GM03348 (cell line): ENCODE measurements around the gene N4BP2.
"Not testable (repeated sequence)": the region's sequence is repeated elsewhere in the genome, so short reads cannot be mapped to it uniquely, and the experiment has no call there.

Experiments used
- DNase-seq: peaks from one replicate; pipeline ENCODE4 v3.0.0; 2012; ENCODE audit warnings: low spot score

Gene N4BP2

DNA sequence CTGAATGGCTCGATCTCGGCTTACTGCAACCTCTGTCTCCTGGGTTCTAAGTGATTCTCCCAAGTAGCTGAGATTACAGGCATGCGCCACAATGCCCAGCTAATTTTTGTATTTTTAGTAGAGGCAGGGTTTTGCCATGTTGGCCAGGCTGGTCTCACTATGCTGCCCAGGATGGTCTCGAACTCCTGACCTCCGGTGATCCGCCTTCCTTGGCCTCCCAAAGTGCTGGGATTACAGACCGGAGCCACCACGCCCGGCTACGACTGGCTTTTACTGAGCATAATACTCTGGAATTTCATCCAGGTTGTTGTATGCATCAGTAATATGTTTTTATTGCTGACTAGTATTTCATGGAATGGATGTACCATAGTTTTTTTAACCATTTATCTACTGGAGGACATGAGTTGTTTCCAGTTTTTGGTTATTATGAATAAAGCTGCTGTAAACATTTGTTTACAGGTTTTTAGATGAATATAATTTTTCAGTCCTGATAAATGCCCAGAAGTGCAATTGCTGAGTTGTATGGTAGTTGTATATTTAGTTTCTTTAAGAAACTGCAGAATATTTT lies 31.2 kb downstream of the N4BP2 start:
- no peak for DNase-seq

DNA sequence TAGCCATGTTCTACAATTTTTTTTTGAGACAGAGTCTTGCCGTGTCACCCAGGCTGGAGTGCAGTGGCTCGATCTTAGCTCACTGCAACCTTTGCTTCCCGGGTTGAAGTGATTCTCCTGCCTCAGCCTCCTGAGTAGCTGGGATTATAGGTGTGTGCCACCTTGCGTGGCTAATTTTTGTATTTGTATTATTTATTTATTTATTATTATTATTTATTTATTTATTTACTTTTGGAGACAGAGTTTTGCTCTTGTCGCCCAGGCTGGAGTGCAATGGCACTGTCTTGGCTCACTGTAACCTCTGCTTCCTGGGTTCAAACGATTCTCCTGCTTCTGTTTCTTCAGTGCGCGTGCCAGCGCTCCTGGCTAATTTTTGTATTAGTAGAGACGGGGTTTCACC lies 36.8 kb downstream of the N4BP2 start:
- DNase-seq: not testable (repeated sequence)

DNA sequence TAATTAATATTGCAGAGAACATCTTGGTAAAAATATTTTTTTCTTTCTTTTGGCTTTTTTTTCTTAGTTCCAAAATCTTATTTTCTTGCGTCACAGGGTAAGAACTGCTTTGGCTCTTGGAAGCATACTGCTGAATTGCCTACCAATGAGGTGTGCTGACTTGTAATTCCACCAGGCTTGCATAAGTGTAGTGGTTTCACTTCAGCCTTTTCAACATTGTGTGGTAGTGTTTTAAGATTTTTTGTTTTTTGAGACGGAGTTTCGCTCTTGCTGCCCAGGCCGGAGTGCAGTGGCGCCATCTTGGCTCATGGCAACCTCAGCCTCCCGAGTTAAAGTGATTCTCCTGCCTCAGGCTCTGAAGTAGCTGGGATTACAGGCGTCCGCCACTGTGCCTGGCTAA lies 42.4 kb downstream of the N4BP2 start:
- DNase-seq: no peak

DNA sequence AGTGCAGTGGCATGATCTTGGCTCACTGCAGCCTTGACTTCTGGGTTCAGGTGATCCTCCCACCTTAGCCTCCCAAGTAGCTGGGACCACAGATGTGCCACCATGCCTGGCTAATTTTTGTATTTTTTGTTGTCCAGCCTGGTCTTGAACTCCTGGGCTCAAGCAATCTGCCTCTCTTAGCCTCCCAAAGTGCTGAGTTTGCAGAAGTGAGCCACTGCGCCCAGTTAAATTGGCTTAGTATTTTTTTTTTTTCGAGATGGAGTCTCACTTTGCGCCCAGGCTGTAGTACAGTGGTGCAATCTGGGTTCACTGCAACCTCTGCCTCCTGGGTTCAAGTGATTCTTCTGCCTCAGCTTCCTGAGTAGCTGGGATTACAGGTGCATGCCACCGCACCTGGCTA lies 50.5 kb downstream of the N4BP2 start:
- DNase-seq: not testable (repeated sequence)

DNA sequence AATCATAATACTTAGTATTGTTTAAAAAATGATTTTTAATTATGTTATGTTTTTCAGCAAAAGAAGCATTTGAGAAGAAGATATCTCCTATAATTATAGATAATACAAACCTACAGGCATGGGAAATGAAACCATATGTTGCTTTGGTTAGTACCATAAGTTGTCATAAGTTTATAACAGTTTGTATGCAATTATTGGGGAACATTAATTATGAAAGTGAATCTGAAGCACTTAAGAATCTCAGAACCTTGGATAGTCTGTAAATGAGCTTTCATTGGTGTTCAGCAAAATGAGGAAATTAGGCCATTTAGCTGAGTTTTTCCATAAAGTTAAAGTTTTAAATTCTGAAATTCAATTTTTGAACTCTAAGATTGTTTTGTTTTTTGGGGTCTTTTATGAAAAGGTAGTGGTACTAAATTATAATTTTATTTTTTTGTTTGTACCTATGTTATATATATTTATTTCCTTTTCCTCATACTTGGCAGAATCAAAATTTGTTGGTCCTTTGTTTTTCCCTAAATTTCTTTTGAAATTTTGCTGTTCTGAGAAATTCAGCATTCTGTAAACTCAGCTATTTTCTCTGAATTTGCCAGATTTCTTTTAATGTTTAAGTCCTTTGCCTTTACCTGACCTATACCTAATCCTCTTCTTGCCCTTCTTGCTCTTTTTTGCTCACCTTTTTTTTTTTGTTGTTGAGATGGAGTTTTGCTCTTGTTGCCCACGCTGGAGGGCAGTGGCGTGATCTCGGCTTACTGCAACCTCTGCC lies 55.6 kb downstream of the N4BP2 start:
- DNase-seq: no peak

DNA sequence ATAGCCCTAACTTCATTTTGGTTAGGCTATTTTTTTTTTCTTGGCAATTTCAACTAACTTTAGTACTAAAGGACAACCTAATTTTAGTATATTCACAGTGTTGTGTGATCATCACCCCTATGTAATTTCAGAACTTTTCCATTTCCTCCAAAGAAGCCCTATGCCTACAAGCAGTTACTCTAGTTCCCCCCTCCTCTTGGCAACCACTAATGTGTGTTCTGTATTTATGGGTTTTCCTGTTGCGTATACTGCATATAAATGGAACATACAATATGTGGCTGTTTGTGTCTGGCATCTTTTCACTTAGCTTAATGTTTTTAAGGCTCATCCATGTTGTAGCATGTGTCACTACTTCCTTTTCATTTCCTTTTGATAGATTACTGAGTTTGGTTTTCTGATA lies 57.6 kb downstream of the N4BP2 start:
- no peak for DNase-seq

DNA sequence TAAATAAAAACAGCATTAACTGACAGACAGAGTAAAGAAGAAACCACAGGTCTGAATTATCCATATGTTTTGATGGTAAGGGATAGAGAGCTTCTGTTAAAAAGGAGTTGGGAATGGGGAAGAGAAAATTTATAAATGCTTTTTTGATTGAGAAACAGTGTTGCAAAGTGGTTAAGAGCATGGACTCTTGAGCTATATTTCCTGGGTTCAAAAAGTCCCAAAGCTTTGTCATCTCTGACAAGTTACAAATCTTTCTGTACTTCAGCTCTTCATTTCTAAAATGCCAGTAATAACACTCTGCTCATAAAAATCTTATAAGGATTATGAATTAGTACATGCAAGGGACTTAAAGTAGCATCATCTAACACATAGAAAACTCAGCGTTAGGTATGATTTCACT lies 62.2 kb downstream of the N4BP2 start:
- DNase-seq: no peak

DNA sequence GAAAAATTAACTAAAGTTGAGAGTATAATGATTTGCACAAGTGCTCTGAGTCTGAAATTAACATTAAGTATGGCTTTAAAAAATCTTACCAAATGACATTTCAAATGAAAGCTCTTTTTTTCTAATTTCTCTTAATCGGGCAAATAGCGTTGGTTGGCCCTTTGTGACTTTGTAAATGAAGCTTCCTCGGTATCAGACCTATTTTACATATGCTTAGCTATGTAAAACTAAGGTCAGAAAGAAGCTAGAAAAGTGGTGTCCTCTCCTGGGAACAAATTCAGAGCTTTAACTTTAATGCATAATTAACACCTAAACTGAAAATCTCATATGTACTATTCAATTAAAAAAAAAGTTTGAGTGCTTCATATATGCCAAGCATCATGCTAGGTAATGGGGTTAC lies 62.7 kb downstream of the N4BP2 start:
- no peak for DNase-seq

DNA sequence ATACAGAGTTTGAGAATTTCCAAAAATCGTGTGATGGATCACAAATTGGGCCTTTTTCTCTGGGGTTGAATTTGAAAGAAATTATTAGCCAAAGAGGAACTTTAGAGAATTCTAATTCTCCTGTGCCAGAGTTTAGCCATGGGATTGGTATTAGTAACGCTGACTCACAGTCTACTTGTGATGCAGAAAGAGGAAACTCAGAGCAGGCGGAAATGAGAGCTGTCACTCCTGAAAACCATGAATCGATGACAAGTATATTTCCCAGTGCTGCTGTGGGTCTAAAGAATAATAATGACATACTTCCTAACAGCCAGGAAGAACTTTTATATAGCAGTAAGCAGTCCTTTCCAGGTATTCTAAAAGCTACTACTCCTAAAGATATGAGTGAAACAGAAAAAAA lies 64.9 kb downstream of the N4BP2 start:
- DNase-seq: peak; percentile 71

DNA sequence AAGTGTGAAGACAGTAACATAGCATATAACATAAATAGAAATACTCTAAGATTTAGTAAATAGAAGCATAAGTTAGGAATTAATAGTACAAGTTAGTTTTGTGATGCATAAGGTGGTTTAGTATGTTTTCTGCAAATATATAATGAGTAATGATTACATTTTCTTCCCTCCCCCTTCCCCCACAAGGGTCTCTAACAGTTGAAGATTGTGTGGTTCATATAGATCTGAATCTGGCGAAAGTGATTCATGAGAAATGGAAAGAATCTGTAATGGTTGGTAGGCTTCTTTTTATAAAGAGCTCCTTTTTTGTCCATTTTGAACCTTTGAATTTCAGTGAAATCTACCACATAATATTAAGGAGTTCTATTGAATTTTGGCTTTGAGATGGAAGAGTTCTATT lies 66.3 kb downstream of the N4BP2 start:
- DNase-seq: no peak

DNA sequence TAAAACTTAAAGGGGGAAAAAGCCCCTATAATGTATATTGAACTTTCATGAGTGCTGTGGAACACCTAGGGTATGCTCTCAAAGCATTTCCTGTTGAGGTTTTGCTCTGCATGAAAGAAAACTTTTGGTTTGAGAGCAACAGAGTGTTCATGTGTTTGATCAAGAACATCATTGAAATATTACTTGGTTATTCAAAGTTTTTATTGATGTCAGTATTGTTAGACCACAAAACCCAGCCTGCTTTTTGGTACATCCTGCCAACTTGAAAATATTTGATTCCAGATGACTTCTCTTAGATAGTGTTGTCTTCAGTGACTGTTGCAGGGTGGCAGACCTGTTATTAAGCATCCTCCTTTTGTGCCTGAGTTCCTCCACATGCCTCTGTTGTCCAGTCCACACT lies 68.0 kb downstream of the N4BP2 start:
- DNase-seq: no peak

DNA sequence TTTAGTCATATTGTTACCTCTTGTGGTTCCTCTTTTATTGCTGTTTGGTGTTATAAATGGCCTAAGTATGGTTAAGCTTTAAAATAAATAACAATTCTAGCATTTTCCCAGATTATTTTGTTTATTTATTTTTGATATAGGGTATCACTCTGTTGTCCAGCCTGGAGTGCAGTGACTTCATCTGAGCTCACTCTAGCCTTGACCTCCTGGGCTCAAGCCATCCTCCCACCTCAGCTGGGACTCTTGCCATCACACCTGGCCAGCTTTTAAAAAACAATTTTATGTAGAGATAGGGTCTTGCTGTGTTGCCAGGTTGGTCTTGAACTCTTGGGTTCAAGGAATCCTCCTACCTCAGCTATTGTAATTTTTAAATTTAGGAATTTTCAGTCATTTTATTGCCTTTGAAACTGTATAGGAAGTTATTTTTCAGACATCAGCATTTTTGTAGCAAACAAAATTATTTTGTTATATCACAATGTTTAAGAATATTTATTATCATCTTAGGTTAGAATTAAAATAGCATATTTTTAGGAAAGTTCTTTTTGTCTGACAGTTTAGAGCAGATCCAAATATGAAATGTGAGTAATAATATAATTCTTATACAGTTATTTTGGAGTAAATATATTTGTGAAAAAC lies 73.9 kb downstream of the N4BP2 start:
- DNase-seq: no peak

DNA sequence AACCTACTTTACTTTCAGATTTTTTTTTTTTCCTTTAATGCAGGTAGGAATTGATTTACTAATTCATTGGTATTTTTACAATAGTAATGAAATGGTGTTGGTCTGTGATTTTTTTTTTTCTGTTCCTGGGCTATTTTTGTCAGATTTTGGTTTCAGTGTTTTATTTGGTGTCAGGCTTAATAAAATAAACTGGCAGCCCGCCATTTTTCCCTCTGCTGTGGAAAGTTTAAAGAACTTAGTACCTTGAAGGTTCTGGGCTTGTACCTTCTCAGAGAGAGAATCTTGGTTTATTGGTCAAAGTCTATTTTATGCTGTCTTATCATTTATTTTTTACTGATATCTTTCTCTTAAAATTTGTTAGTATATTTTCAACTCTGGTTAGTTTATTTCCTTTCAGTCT lies 76.2 kb downstream of the N4BP2 start:
- no peak for DNase-seq

DNA sequence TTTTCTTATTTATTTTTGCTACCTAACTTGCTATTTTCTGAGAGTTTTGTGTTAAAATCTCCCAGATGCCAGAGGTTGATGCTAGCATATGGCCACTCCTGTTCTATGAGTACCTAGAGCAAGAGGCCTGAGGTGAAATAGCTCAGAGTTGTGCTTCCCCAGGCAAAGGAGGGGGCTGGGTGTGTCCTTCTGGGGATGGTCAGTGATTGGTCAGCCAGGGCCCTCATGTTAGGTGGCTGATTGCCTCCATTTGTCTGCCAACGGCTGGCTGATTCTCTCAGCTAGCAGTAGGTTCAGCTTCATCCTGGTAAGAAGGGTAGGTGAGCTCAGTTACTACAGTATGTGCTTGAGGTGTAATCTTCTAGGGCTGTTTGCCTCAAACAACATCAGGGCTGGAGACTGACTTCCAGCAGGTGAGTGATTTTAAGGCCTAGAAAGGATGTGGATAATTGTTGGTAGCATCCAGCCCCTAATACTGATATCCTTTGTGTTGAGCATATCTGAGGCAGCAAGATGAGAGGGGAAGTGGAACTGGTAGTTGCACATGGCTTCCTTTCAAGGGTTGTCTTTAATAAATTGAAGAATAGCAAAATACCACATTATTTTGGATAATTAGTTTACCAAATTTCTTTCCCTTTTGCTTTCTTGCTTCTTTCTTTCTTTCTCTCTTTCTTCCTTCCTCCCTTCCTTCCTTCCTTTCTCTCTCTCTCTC lies 77.7 kb downstream of the N4BP2 start:
- DNase-seq: no peak

DNA sequence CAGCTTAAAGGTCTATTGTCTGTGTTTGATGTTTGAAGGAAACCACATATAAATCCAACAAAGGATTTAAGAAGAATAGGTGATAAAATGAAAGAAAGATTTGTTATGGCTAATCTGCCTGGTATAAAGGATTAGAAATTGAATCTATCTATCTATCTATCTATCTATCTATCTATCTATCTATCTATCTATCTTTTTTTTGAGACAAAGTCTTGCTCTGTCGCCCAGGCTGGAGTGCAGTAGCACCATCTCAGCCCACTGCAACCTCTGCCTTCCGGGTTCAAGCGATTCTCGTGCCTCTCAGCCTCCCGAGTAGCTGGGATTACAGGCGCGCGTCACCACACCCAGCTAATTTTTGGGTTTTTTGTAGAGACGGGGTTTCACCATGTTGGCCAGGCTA lies 79.6 kb downstream of the N4BP2 start:
- not testable (repeated sequence) for DNase-seq

DNA sequence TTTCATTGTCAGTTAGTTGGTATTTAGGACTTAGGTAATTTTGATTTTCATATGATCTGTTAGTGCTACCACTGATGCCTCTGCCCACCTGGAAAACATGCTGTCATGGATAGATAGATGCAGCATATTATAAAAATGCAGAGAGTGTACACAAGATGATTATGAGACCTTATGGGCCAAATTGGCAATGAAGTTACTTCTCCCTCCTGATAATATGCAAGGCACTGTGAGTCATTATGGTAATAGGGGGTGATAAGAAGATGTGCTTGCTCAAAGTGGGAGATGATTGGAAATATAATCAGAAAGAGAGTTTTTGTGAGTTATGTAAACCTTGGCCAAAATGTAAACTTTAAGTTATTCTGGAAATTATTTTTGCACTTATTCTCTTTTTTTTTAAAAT lies 83.5 kb downstream of the N4BP2 start:
- no peak for DNase-seq

DNA sequence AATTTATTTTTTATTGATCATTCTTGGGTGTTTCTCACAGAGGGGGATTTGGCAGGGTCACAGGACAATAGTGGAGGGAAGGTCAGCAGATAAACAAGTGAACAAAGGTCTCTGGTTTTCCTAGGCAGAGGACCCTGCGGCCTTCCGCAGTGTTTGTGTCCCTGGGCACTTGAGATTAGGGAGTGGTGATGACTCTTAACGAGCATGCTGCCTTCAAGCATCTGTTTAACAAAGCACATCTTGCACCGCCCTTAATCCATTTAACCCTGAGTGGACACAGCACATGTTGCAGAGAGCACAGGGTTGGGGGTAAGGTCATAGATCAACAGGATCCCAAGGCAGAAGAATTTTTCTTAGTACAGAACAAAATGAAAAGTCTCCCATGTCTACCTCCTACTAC lies 83.9 kb downstream of the N4BP2 start:
- DNase-seq: not testable (repeated sequence)

DNA sequence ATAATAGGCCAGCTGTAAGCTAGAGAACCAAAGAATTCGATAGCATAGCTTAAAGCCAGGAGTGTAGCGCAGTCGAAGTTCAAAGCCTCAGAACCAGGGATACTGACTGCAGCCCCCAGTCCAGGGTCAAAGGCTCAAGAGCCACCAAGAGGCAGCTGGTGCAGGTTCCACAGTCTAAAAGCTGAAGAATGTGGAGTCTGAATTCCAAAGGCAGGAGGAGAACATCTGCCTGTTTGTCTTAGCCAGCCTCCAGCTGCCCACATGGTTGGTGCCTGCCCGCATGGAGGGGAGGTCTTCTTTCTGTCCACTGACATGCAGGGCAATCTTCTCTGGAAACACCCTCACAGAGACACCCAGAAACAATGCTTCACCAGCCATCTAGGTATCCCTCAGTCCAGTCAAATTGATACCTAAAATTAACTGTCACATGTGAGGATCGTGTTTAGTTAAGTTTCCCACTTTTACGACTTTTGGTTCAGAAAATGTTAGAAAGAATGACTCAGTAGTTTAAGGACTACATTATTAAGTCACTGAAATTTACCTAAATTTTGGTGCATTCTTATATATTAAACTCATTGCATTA lies 87.4 kb downstream of the N4BP2 start:
- DNase-seq: no peak

DNA sequence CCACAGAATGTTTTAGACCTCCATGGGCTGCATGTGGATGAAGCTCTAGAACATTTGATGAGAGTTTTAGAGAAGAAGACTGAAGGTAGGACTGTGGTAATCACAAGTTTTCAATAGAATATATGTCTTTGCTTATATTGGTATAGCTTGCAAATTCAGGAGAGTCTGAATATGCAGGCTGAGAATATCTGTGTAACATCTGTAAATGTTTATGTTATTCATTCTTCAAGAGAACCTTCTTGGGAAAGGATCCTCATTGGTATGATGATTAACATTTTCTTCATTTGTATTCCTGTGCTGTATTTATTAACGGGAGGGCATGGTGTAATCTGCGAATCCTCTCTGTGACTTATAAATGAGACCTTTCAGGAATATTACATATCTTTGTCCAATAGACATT lies 88.1 kb downstream of the N4BP2 start:
- DNase-seq: no peak

DNA sequence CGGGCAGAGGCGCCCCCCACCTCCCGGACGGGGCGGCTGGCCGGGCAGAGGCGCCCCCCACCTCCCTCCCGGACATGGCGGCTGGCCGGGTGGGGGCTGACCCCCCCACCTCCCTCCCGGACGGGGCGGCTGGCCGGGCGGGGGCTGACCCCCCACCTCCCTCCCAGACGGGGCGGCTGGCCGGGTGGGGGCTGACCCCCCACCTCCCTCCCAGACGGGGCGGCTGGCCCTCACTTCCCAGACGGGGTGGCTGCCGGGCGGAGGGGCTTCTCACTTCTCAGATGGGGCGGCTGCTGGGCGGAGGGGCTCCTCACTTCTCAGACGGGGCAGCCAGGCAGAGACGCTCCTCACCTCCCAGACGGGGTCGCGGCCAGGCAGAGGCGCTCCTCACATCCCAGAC lies 90.8 kb downstream of the N4BP2 start:
- not testable (repeated sequence) for DNase-seq

DNA sequence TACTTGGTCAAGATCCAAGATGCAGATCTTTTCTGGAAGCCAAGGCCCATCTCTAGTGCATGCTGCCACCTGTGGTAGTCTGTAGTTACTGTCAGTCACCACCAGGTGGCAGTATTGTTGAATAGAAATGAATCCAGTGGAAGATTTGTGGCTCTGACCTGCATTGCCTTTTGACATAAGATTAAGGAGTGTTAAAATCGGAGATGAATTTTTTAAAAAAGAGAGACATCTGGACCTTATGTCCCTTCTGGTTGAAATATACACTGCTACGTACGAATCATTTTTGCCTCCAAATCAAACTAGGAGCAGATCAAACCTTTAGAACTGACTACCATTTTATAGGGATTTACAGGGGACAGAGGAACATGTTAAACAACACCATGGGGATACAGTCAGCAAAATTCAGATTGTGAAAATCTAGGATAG lies 93.3 kb downstream of the N4BP2 start:
- peak; percentile 77 for DNase-seq

DNA sequence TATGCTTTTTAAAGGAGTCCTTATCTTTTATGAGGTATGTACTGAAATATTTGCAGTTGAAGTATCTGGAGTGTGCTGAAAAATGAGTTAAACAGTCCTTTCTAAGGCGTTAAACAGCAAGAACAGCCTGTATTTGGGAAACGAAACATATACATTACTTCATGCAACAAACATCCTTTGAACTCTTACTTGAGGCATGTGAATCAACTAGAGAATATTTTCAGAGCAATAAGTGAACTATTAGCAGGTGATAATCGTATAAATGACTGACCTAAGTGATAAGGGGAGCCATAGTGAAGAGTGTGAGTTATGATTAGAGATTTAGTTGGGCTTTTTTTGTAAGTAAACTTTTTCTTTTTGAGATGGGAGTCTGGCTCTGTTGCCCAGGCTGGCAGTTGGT lies 94.3 kb downstream of the N4BP2 start:
- DNase-seq: no peak

DNA sequence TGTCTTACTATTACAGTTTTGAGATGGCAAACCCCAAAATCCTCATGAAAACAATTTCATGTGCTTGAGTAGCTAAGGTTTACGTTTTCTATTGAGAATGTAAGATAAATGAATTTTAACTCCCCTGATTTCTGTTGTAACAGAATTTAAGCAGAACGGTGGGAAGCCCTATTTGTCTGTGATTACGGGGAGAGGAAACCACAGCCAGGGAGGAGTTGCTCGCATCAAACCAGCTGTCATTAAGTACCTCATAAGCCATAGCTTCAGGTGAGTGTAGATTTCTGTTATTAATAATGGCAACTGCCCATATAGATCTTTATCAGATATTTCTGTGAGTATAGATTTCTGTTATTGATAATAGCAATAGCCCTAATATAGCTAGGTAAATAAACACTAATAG lies 96.0 kb downstream of the N4BP2 start:
- no peak for DNase-seq
